ENCODE results near the gene EFCAB10. TPM values are rescaled to one million over a fixed set of nuclear protein-coding genes. Genes with fewer than 3 reads are reported as not detected.

Gene EFCAB10
- total RNA-seq, 1 experiment from 2014 or later: 0.18 TPM

DNA sequence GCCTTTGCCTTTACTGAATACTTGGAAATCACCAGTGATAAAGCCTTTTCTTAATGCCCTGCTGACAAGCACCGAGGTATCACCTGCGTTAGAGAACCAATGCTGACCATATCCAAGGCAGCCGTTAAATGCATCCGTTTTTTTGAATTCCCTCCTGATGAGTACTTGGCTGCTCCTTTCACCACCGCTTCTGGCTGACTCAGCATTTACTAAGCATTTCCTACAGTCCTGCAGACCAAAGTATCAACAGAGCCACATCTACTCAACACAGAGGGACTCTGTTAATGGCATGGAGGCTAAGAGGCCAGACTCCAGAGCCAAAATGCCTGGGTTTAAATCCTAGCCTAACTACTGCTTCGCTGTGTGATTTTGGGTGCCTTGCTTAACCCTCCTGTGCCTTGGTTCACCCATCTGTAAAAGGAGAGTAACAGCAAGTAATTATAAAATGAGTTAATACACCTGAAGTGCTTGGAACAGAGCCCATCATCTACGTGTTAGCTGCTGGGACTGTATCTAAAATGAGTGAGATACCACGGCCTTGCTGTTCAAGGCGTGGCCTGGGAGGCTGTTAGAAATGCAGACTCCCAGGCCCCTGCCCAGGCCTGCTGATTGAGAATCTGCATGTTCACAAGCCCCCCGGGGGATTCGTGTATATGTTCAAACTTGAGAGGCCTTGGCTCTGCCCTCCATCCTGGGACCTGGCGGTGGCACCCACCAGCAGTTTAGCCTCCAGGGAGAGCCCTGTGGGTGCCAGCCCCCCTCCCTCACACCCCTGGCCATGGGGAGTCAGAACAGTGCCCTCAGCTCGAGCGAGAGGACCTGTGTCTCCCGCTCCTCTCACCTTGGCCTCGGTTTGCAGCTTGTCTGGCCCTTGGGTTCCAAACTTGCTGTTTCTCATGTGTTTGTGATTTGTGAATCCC, 30.8 kb upstream of the EFCAB10 start:
- no peak overlapping the region for H2AFZ ChIP-seq (ENCODE audit: low read length)
- no peaks in the 10 kb centered on the region for H3K9me2 ChIP-seq (replicated peaks; ENCODE audit: low read length)
- H3K4me2 ChIP-seq (ENCODE audit: low read length): no peak overlapping the region
- TF ChIP-seq EZH2 (IDR thresholded peaks at IDR 0.05; ENCODE audit: low read length, unreplicated experiment): no peak
- no peak for TF ChIP-seq EZH2phosphoT487 (IDR thresholded peaks at IDR 0.05; ENCODE audit: borderline replicate concordance, low read length)
- TF ChIP-seq CTCF (conservative IDR thresholded peaks at IDR 0.05; ENCODE audit: low read depth, low read length): no peak
- H3K27ac ChIP-seq (ENCODE audit: low read length): no peak overlapping the region
- no peaks in the 10 kb centered on the region for H3K79me2 ChIP-seq (ENCODE audit: low read length)
- ATAC-seq (peak; percentile 69), DNase-seq (peak; percentile 40)
- no peaks in the 10 kb centered on the region; the same call in 1 of the 2 replicates for H3K36me3 ChIP-seq (ENCODE audit: low read depth, low read length)
- no peaks in the 10 kb centered on the region for H4K20me1 ChIP-seq (ENCODE audit: low read length)
- no peak overlapping the region for H3K4me3 ChIP-seq (ENCODE audit: low read length)
- BruUV-seq (replicated peaks): no TSS peak
- intact Hi-C loops (cut with micrococcal nuclease): no loop called here
- no peak overlapping the region for H3K9ac ChIP-seq (ENCODE audit: low read length)
- CTCF ChIA-PET: no interaction called here
- POLR2A ChIA-PET (ENCODE audit: unreplicated experiment): no interaction called here
- no peaks in the 10 kb centered on the region for H3K27me3 ChIP-seq (ENCODE audit: low read length)
- no peaks in the 10 kb centered on the region for H3K9me3 ChIP-seq (ENCODE audit: low read length)
- no peaks in the 10 kb centered on the region for H3F3A ChIP-seq (ENCODE audit: low read length, unreplicated experiment)
- H3K4me1 ChIP-seq (ENCODE audit: insufficient read depth, low read length): peaks cover 3% of the 10 kb centered on the region; the same call in 1 of the 2 replicates

GRCh38 chr7:105610165-105610930, 29.1 kb upstream of the EFCAB10 start:
- Histone ChIP-seq H3K4me3 (ENCODE audit: low read length) (no peak overlapping the region), H3K36me3 (ENCODE audit: low read depth, low read length) (no peaks in the 10 kb centered on the region; the same call in 1 of the 2 replicates), H3K27me3 (ENCODE audit: low read length) (no peaks in the 10 kb centered on the region), H3K9me2 (replicated peaks; ENCODE audit: low read length) (no peaks in the 10 kb centered on the region), H3K9me3 (ENCODE audit: low read length) (no peaks in the 10 kb centered on the region), H3K4me1 (ENCODE audit: insufficient read depth, low read length) (peaks cover 3% of the 10 kb centered on the region; the same call in 1 of the 2 replicates), H3K4me2 (ENCODE audit: low read length) (no peak overlapping the region), H3K9ac (ENCODE audit: low read length) (no peak overlapping the region), H3K27ac (ENCODE audit: low read length) (no peak overlapping the region), H3F3A (ENCODE audit: low read length, unreplicated experiment) (no peaks in the 10 kb centered on the region), H3K79me2 (ENCODE audit: low read length) (no peaks in the 10 kb centered on the region), H4K20me1 (ENCODE audit: low read length) (no peaks in the 10 kb centered on the region), H2AFZ (ENCODE audit: low read length) (no peak overlapping the region)
- no TSS peak for BruUV-seq (replicated peaks)
- no peak for ATAC-seq
- CTCF ChIA-PET: no interaction called here
- TF ChIP-seq EZH2phosphoT487 (IDR thresholded peaks at IDR 0.05; ENCODE audit: borderline replicate concordance, low read length): no peak
- TF ChIP-seq CTCF (conservative IDR thresholded peaks at IDR 0.05; ENCODE audit: low read depth, low read length): no peak
- TF ChIP-seq EZH2 (IDR thresholded peaks at IDR 0.05; ENCODE audit: low read length, unreplicated experiment): no peak
- DNase-seq: no peak
- POLR2A ChIA-PET (ENCODE audit: unreplicated experiment): no interaction called here
- intact Hi-C loops (cut with micrococcal nuclease): no loop called here

Data from PC-3 (cell line).